HUDEP-2 (cell line): ENCODE measurements around the gene NELFCD.

Experiments
- DNase-seq, 76 experiments: peaks; one replicate each; lab custom pipeline; 2025; ENCODE audit not compliant: unreplicated experiment in 76 of 76; lab: John Stamatoyannopoulos, UW

The NELFCD gene

DNA sequence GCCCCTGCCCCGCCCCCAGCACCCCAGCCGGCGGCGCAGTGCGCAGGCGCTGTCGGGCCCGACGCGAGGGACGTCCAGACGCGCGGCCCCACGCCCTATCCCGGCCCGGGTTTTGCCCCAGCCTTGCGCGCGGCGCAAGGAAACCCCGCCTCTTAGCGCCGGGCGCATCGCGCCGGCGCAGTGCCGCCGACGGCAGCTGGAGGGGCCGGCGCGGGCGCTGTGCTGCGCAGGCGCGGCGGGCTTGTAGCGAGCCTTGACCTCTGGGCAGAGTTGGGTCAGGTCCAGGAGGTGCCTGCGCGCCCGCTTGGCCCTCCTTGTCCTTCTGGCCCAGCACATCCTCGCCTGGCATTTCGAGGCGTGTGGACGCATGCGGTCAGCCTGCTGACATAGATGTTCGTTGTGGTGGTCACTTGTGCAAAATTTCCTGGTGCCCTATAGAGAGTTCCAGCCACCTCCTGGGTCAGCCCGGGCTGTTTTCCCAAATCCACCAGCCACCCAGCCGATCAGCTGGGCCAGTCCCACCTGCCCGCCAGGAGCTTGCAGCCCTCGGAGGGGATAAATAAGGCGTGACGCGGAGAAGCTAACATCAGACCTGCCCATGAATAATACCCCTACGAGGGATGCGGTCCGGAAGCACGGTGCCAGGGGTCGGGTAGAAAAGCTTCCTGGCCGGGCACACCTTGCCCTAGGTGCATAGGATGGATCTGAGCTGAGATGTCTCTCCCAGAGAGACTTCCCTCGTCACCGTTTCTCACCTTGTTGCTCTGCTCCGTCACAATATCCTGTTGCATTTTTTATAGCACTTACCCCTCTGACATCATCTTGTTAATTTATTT lies 62.0 kb downstream of the NELFCD start:
- peak in 74 of 76 experiments; percentile 33 to 94 (median 88) for DNase-seq

DNA sequence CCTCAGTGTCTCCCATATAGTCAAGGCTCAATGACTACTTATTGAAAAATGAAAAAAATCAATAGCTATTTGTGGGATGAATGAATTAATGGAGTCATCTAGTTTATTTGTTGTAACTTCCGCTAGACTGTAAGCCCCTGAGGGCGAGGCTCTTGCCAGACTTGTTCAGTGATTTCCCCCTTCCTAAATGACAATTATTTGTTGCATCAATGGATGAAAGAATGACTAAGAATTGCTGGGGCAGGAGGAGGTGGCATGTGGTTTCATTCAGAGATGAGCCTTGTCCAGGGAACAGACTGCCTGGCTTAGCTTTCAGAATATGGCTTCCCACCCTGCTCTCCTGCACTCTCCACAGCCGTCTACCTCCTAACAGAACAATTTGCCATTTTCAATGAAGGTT lies 62.6 kb downstream of the NELFCD start:
- no peak for DNase-seq

DNA sequence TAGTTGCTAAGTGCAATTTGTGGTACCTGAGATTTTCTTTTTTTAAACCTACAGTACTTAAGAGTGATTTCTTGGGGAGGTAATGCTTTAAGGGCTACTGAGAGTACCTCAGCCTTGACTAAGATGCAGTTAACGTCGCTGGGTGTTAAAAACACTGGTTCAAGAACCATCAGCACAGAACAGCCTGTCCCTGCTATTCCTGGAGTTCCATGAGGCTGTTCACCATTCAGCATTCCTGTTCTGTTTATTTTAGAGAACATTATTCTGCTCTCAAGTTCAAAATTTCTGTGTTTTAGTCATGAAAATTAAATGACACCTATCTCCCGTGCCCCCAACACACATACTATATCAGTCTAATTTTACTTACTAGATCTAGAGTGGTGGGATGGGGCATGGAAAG lies 63.2 kb downstream of the NELFCD start:
- DNase-seq: no peak
